ENCODE data around the gene DUSP22. TPM values are rescaled to one million over a fixed set of nuclear protein-coding genes. Genes with fewer than 3 reads are reported as not detected.

Gene DUSP22
- polyA plus RNA-seq, 1 experiment = 9.8 TPM

GRCh38 chr6:279341-280029, 12.8 kb upstream of the DUSP22 start:
- TF ChIP-seq CTCF (IDR thresholded peaks at IDR 0.05; ENCODE audit: insufficient read depth, low read depth, low read length) = no peak
- H3K27me3 ChIP-seq (ENCODE audit: control insufficient read depth, insufficient read depth, low read length) = no peaks in the 10 kb centered on the region
- ChIA-PET CTCF (no interaction called here), POLR2A (no interaction called here)
- no peak overlapping the region for H3K4me3 ChIP-seq (ENCODE audit: low read depth, low read length)
- H3K36me3 ChIP-seq (ENCODE audit: control insufficient read depth, insufficient read depth, low read length) = no peaks in the 10 kb centered on the region
- no peak for DNase-seq (ENCODE audit: low read depth)

GRCh38 chr6:280775-281468, 11.4 kb upstream of the DUSP22 start:
- no peak for DNase-seq (ENCODE audit: low read depth)
- ChIA-PET POLR2A (no interaction called here), CTCF (interaction anchor here (0.6 kb wide), 1 partner anchor 127 kb away, joined by 3 read pairs; no protein-coding TSS in a partner anchor)
- no peaks in the 10 kb centered on the region for H3K27me3 ChIP-seq (ENCODE audit: control insufficient read depth, insufficient read depth, low read length)
- no peak for TF ChIP-seq CTCF (IDR thresholded peaks at IDR 0.05; ENCODE audit: insufficient read depth, low read depth, low read length)
- no peak overlapping the region for H3K4me3 ChIP-seq (ENCODE audit: low read depth, low read length)
- H3K36me3 ChIP-seq (ENCODE audit: control insufficient read depth, insufficient read depth, low read length) = no peaks in the 10 kb centered on the region

GRCh38 chr6:281469-282103, 10.7 kb upstream of the DUSP22 start:
- POLR2A ChIA-PET = no interaction called here

GRCh38 chr6:282177-282866, 10.0 kb upstream of the DUSP22 start:
- no peaks in the 10 kb centered on the region for H3K27me3 ChIP-seq (ENCODE audit: control insufficient read depth, insufficient read depth, low read length)
- no peak for TF ChIP-seq CTCF (IDR thresholded peaks at IDR 0.05; ENCODE audit: insufficient read depth, low read depth, low read length)
- POLR2A ChIA-PET = no interaction called here
- no peaks in the 10 kb centered on the region for H3K36me3 ChIP-seq (ENCODE audit: control insufficient read depth, insufficient read depth, low read length)
- H3K4me3 ChIP-seq (ENCODE audit: low read depth, low read length) = no peak overlapping the region
- CTCF ChIA-PET = no interaction called here
- no peak for DNase-seq (ENCODE audit: low read depth)

More at GRCh38 chr6:281469-282103, 10.7 kb upstream of the DUSP22 start:
- no peaks in the 10 kb centered on the region for H3K27me3 ChIP-seq (ENCODE audit: control insufficient read depth, insufficient read depth, low read length)
- no peak for TF ChIP-seq CTCF (IDR thresholded peaks at IDR 0.05; ENCODE audit: insufficient read depth, low read depth, low read length)
- CTCF ChIA-PET = no interaction called here
- no peaks in the 10 kb centered on the region for H3K36me3 ChIP-seq (ENCODE audit: control insufficient read depth, insufficient read depth, low read length)
- no peak for DNase-seq (ENCODE audit: low read depth)
- H3K4me3 ChIP-seq (ENCODE audit: low read depth, low read length) = no peak overlapping the region

GRCh38 chr6:282867-283416, 9.3 kb upstream of the DUSP22 start:
- no peak for DNase-seq (ENCODE audit: low read depth)
- H3K27me3 ChIP-seq (ENCODE audit: control insufficient read depth, insufficient read depth, low read length) = no peaks in the 10 kb centered on the region
- H3K36me3 ChIP-seq (ENCODE audit: control insufficient read depth, insufficient read depth, low read length) = no peaks in the 10 kb centered on the region
- no peak overlapping the region for H3K4me3 ChIP-seq (ENCODE audit: low read depth, low read length)
- TF ChIP-seq CTCF (IDR thresholded peaks at IDR 0.05; ENCODE audit: insufficient read depth, low read depth, low read length) = no peak
- POLR2A ChIA-PET = no interaction called here
- CTCF ChIA-PET = no interaction called here

Measured in BJ (cell line).